Karpas-422 (cell line): ENCODE results near the gene SLC33A1. TPM values are rescaled to one million over a fixed set of nuclear protein-coding genes. Genes with fewer than 3 reads are reported as not detected.
"Not testable (repeated sequence)": the region's sequence is repeated elsewhere in the genome, so short reads cannot be mapped to it uniquely, and the experiment has no call there.

Source experiments
- DNase-seq: peaks from one replicate; pipeline ENCODE4 v3.0.0-alpha.2; 2015
- H2AFZ ChIP-seq: fragments of 200-600 bp; sonication (generic); 2 replicates; pipeline ENCODE4 v1.6.1; 2014; ENCODE audit warnings: antibody characterized with exemption, low read length, mixed read lengths
- H3K27ac ChIP-seq: fragments of 200-600 bp; sonication (generic); 2 replicates; pipeline ENCODE4 v1.5.1; 2014; ENCODE audit warnings: mild to moderate bottlenecking, low read length, moderate library complexity
- H3K27me3 ChIP-seq: fragments of 200-600 bp; sonication (generic); 2 replicates; pipeline ENCODE4 v1.6.1; 2014; ENCODE audit warnings: low read length, mixed read lengths
- H3K36me3 ChIP-seq: fragments of 200-600 bp; sonication (generic); 2 replicates; pipeline ENCODE4 v1.6.1; 2014; ENCODE audit warnings: low read length, mixed read lengths; ENCODE audit not compliant: insufficient read depth
- H3K4me1 ChIP-seq: fragments of 200-600 bp; sonication (generic); 2 replicates; pipeline ENCODE4 v1.6.1; 2014; ENCODE audit warnings: mild to moderate bottlenecking, low read length, mixed read lengths
- H3K4me2 ChIP-seq: fragments of 200-600 bp; sonication (generic); 2 replicates; pipeline ENCODE4 v1.6.1; 2014; ENCODE audit warnings: low read length, low read depth, mild to moderate bottlenecking; ENCODE audit not compliant: poor library complexity, severe bottlenecking
- H3K4me3 ChIP-seq: fragments of 200-600 bp; sonication (generic); 2 replicates; pipeline ENCODE4 v1.5.1; 2014; ENCODE audit warnings: mild to moderate bottlenecking, antibody characterized with exemption, low read length, mixed read lengths
- H3K79me2 ChIP-seq: fragments of 200-600 bp; sonication (generic); 2 replicates; pipeline ENCODE4 v1.6.1; 2014; ENCODE audit warnings: mild to moderate bottlenecking, low read length, mixed read lengths
- H3K9ac ChIP-seq: fragments of 200-600 bp; sonication (generic); 2 replicates; pipeline ENCODE4 v1.6.0; 2014; ENCODE audit warnings: low read length
- H3K9me2 ChIP-seq: fragments of 200-600 bp; sonication (generic), shearing (Covaris generic); replicated peaks from 2 replicates; pipeline ENCODE4 v1.6.0; 2014; ENCODE audit warnings: mild to moderate bottlenecking, low read length, moderate library complexity; ENCODE audit not compliant: insufficient read depth
- H3K9me3 ChIP-seq: fragments of 300-700, 200-600 bp; sonication (generic); 2 replicates; pipeline ENCODE4 v1.6.1; 2014; ENCODE audit warnings: low read length, mixed read lengths
- H4K20me1 ChIP-seq: fragments of 200-600 bp; sonication (generic); 2 replicates; pipeline ENCODE4 v1.6.1; 2014; ENCODE audit warnings: mild to moderate bottlenecking, antibody characterized with exemption, low read length, low read depth; ENCODE audit not compliant: insufficient read depth
- total RNA-seq: library from RNA; depleted of rRNA; stranded (reverse); fragments of >200 nt; shearing (Covaris generic); gene quantifications from 2 replicates; pipeline ENCODE4 v1.2.3, GENCODE V29; 2014; ENCODE audit warnings: low replicate concordance; rRNA removed

SLC33A1 gene
- total RNA-seq, result 29.4 and 54.6 TPM in 2 replicates

DNA sequence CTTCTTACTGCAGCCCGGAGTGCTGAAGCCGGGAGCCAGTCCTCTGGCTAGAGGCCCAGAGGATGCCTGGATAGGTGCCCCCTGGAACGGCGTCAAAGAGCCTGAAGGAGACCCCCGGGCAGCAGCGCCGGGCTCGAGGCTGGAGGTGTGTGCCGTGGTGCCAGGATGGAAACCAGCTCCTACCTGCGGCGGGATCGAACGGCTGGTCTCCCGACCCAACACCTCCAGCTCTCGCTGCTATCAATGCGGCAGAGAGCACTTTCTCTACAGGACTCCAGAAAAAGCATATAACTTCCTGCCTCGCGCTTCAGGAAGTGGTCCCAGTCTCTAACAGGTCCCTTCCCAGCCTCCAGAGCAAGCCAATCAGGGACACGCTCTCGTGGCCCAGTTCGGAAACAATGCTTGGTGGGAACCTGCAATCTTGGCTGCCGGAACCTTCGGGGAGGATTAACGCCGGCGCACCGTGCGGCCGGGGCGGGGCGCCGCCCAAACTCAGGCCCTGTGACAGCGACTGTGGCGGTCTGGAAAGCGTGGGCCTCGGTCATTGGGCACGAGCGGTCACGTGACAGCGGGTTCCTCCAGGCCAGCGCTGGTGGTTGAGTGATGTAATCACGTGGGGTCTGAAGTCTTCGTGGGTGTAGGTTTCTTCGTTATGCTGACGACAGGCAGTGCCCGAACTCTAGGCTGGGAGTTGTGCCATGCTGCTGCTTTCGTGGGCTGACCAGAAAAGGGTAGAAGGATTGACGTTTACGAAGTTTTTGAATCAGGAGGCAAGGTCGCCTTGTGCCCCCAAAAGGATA lies at the start of gene SLC33A1:
Gene SLC33A1 (minus strand): TSS at position 287 of the 800 bp plus-strand sequence. CDS start 430 bp downstream, outside the sequence.
- H3K36me3 ChIP-seq, result peaks cover 4% of the 10 kb centered on the region; the same call in 1 of the 2 replicates
- H3K27me3 ChIP-seq, result no peaks in the 10 kb centered on the region
- peak within 1 kb of the TSS; percentile 82 for H3K27ac ChIP-seq
- H3K9ac ChIP-seq, result peak within 1 kb of the TSS; percentile 94
- peak within 1 kb of the TSS; percentile 77 for H2AFZ ChIP-seq
- peak; percentile 99 for DNase-seq
- peaks cover 29% of the 10 kb centered on the region for H3K4me1 ChIP-seq
- H3K4me2 ChIP-seq, result peak within 1 kb of the TSS; percentile 89
- peaks cover 44% of the 10 kb centered on the region for H3K79me2 ChIP-seq
- peak within 1 kb of the TSS; percentile 92 for H3K4me3 ChIP-seq
- H4K20me1 ChIP-seq, result peaks cover 8% of the 10 kb centered on the region; the same call in 1 of the 2 replicates
- H3K9me2 ChIP-seq, result no peaks in the 10 kb centered on the region
- H3K9me3 ChIP-seq, result no peaks in the 10 kb centered on the region

DNA sequence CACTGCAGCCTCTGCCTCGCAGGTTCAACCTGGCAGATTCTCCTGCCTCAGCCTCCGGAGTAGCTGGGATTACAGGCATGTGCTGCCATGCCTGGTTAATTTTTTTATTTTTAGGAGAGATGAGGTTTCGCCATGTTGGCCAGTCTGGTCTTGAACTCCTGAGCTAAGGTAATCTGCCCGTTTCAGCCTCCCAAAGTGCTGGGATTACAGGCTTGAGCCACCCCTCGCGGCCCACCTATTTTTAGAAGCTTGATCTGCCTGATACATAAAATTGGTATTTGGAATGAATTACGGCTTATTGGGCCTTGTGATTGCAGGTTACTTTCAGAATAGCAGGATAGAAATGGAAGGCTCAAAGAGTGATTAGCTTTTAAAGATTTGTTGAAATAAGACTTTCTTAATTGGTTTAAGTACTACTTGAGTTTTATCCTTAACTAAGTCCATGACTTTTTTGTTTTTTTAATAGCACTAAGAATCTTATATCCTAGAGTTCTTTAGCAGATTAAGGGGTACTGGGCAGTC lies 41.2 kb upstream of the SLC33A1 start:
- no peak overlapping the region for H3K9ac ChIP-seq
- no peaks in the 10 kb centered on the region for H3K27me3 ChIP-seq
- H3K4me3 ChIP-seq, result no peak overlapping the region
- no peak overlapping the region for H3K27ac ChIP-seq
- H3K4me1 ChIP-seq, result peaks cover 6% of the 10 kb centered on the region
- no peak overlapping the region for H3K4me2 ChIP-seq
- DNase-seq, result no peak
- H4K20me1 ChIP-seq, result no peaks in the 10 kb centered on the region
- no peak overlapping the region for H2AFZ ChIP-seq
- peaks cover 88% of the 10 kb centered on the region for H3K79me2 ChIP-seq
- H3K36me3 ChIP-seq, result peaks cover 47% of the 10 kb centered on the region
- H3K9me3 ChIP-seq, result no peaks in the 10 kb centered on the region
- no peaks in the 10 kb centered on the region for H3K9me2 ChIP-seq

DNA sequence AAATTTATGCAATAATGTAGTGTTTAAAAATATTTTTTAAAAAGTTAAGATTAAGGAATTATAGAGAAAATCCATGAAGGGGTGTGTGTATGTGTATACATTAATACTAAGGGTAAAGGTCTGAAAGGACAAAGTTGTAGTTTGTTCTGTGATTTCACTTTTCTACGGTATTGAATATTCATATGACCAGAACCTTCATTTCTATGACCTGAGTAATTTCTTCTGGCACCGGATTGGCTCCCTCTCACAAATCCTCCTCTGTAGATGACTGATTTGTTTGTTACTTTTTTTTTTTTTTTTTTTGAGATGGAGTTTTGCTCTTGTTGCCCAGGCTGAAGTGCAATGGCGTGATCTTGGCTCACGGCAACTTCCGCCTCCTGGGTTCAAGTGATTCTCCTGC lies 37.1 kb upstream of the SLC33A1 start:
- no peaks in the 10 kb centered on the region for H3K9me3 ChIP-seq
- no peak overlapping the region for H3K9ac ChIP-seq
- H3K27ac ChIP-seq, result no peak overlapping the region
- H3K4me3 ChIP-seq, result no peak overlapping the region
- H3K27me3 ChIP-seq, result no peaks in the 10 kb centered on the region
- no peak overlapping the region for H2AFZ ChIP-seq
- DNase-seq, result no peak
- no peaks in the 10 kb centered on the region for H3K9me2 ChIP-seq
- H3K4me1 ChIP-seq, result peaks cover 40% of the 10 kb centered on the region
- H4K20me1 ChIP-seq, result peaks cover 4% of the 10 kb centered on the region; the same call in 1 of the 2 replicates
- peaks cover 96% of the 10 kb centered on the region for H3K79me2 ChIP-seq
- peaks cover 28% of the 10 kb centered on the region for H3K36me3 ChIP-seq
- no peak overlapping the region for H3K4me2 ChIP-seq

DNA sequence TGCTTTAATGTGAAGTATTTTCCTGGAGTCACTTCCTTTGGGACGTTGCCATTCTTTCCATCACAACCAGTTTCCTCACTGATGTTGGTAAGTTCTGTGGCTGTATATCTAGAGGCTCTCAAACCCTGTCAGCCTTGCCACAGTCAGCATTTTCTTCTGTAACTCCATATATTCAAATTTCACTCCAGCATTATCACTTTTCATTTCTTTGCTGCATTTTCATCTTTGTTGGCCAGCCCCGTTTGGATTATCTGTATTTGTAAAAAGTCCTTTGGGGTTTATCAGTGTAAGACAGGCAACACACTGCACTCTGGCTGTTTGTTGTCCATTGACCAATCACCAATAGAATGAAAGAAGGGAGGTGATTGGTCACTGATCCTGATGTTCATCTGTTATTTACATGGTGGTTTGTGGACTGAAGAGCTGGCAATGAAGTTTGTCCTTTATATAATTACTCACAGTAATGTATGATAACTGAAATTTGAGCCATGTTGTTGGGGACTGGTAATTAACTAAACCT lies 36.5 kb upstream of the SLC33A1 start:
- peaks cover 4% of the 10 kb centered on the region; the same call in 1 of the 2 replicates for H4K20me1 ChIP-seq
- H3K36me3 ChIP-seq, result peaks cover 28% of the 10 kb centered on the region
- H3K4me3 ChIP-seq, result no peak overlapping the region
- peaks cover 41% of the 10 kb centered on the region for H3K4me1 ChIP-seq
- H2AFZ ChIP-seq, result no peak overlapping the region
- H3K9me2 ChIP-seq, result no peaks in the 10 kb centered on the region
- peak overlapping the region; percentile 31 for H3K4me2 ChIP-seq
- DNase-seq, result no peak
- H3K9me3 ChIP-seq, result no peaks in the 10 kb centered on the region
- H3K27ac ChIP-seq, result peak overlapping the region; percentile 65
- no peaks in the 10 kb centered on the region for H3K27me3 ChIP-seq
- no peak overlapping the region for H3K9ac ChIP-seq
- peaks cover 99% of the 10 kb centered on the region for H3K79me2 ChIP-seq

DNA sequence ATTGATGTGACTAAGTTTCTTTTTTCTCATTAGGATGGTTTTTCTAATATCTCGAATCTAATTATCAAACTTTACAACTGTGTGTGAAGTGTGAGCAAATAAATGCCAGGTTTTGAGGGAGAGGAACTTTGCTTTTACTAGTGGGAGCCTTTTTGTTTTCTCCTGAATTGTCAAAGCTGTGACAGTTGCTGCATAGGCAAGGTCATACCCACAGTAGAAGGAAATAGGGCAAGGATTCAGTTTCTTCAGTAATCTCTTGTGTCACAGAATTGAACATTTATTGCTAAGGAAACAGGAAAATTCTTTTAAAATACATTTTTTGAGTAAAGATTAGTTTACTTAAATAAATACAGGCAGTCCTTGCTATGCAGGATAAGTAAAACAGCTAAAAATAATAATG lies 35.7 kb upstream of the SLC33A1 start:
- H3K4me1 ChIP-seq, result peaks cover 47% of the 10 kb centered on the region
- no peak for DNase-seq
- peak overlapping the region; percentile 31 for H3K4me2 ChIP-seq
- no peaks in the 10 kb centered on the region for H3K9me2 ChIP-seq
- H3K79me2 ChIP-seq, result peaks cover 100% of the 10 kb centered on the region
- peak overlapping the region; percentile 65 for H3K27ac ChIP-seq
- H2AFZ ChIP-seq, result no peak overlapping the region
- no peaks in the 10 kb centered on the region for H3K27me3 ChIP-seq
- peaks cover 4% of the 10 kb centered on the region; the same call in 1 of the 2 replicates for H4K20me1 ChIP-seq
- H3K9ac ChIP-seq, result no peak overlapping the region
- H3K4me3 ChIP-seq, result no peak overlapping the region
- H3K9me3 ChIP-seq, result no peaks in the 10 kb centered on the region
- peaks cover 25% of the 10 kb centered on the region for H3K36me3 ChIP-seq

DNA sequence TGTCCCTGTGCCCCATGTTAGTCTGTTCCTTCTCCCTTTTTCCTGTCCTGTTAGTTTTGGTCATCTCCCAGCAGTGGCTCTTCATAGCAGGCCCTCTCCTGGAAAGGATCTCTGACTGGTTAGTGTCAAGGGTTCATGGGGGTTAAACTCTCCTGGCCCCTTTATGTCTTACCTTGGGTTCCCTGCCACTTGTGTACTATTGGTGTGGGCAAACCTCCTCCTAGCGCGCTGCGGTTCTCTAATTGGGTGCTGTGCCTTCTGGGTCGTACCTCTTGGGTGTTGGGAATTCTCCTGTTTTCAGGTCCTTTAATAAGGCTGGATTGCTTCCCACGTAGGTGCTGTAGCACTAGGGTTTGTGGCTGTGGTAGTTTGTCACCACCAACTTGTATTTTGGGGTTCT lies 35.0 kb upstream of the SLC33A1 start:
- Histone ChIP-seq H3K27me3 (no peaks in the 10 kb centered on the region), H3K4me3 (no peak overlapping the region), H3K27ac (no peak overlapping the region; the same call in 1 of the 2 replicates), H3K36me3 (peaks cover 18% of the 10 kb centered on the region), H4K20me1 (peaks cover 7% of the 10 kb centered on the region; the same call in 1 of the 2 replicates), H3K4me1 (peaks cover 53% of the 10 kb centered on the region), H3K9me3 (no peaks in the 10 kb centered on the region), H2AFZ (no peak overlapping the region), H3K9me2 (no peaks in the 10 kb centered on the region), H3K9ac (no peak overlapping the region), H3K4me2 (no peak overlapping the region), H3K79me2 (peaks cover 100% of the 10 kb centered on the region)
- no peak for DNase-seq

DNA sequence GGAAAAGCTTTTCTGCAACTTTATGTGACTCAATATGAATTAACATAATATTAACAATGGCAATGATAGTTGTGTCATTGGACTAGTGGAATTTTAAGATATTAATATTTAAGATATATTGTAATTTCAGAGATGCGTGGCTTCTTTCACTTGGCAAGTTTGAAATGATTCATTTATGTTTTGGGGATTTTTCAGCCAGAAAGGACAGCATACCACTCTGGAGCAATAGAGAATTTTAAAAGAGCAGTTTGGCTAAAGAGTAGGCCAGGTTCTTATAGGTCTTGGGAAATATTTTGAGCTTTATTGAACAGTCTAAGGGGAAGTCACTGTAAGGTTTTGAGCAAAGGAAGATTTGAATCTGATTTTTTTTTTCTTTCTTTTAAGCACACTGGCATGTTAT lies 32.7 kb upstream of the SLC33A1 start:
- peaks cover 100% of the 10 kb centered on the region for H3K79me2 ChIP-seq
- H3K4me2 ChIP-seq, result no peak overlapping the region
- no peak overlapping the region for H3K4me3 ChIP-seq
- DNase-seq, result no peak
- H3K27ac ChIP-seq, result 0 out of 2 replicates have a peak overlapping the region, but pooled peaks have one; percentile 15
- H3K9me3 ChIP-seq, result no peaks in the 10 kb centered on the region
- no peak overlapping the region for H3K9ac ChIP-seq
- peaks cover 66% of the 10 kb centered on the region for H3K4me1 ChIP-seq
- no peaks in the 10 kb centered on the region for H3K27me3 ChIP-seq
- H3K9me2 ChIP-seq, result no peaks in the 10 kb centered on the region
- H2AFZ ChIP-seq, result no peak overlapping the region
- peaks cover 7% of the 10 kb centered on the region; the same call in 1 of the 2 replicates for H3K36me3 ChIP-seq
- peaks cover 13% of the 10 kb centered on the region for H4K20me1 ChIP-seq

DNA sequence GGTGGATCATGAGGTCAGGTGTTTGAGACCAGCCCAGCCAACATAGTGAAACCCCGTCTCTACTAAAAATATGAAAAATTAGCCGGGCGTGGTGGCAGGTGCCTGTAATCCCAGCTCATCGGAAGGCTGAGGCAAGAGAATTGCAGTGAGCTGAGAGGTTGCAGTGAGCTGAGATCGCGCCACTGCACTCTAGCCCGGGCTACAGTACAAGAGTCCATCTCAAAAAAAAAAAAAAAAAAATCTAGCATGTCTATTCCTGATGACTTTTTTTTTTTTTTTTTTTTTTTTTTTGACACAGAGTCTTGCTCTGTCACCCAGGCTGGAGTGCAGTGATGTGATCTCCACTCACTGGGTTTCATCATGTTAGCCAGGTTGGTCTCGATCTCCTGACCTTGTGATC lies 32.1 kb upstream of the SLC33A1 start:
- H3K27ac ChIP-seq, H3K36me3 ChIP-seq, H3K9me2 ChIP-seq, H3K27me3 ChIP-seq, H3K4me2 ChIP-seq, H3K9me3 ChIP-seq, DNase-seq, H3K9ac ChIP-seq, H3K4me3 ChIP-seq, H2AFZ ChIP-seq: not testable (repeated sequence)
- Histone ChIP-seq H3K4me1 (peaks cover 72% of the 10 kb centered on the region), H4K20me1 (peaks cover 15% of the 10 kb centered on the region), H3K79me2 (peaks cover 100% of the 10 kb centered on the region)
